ENCODE measurements around the gene LGR4. TPM values are rescaled to one million over a fixed set of nuclear protein-coding genes. Genes with fewer than 3 reads are reported as not detected.
"Not testable (repeated sequence)": the region's sequence is repeated elsewhere in the genome, so short reads cannot be mapped to it uniquely, and the experiment has no call there.

Gene LGR4
- total RNA-seq, 1 donor: 56.1 TPM

DNA sequence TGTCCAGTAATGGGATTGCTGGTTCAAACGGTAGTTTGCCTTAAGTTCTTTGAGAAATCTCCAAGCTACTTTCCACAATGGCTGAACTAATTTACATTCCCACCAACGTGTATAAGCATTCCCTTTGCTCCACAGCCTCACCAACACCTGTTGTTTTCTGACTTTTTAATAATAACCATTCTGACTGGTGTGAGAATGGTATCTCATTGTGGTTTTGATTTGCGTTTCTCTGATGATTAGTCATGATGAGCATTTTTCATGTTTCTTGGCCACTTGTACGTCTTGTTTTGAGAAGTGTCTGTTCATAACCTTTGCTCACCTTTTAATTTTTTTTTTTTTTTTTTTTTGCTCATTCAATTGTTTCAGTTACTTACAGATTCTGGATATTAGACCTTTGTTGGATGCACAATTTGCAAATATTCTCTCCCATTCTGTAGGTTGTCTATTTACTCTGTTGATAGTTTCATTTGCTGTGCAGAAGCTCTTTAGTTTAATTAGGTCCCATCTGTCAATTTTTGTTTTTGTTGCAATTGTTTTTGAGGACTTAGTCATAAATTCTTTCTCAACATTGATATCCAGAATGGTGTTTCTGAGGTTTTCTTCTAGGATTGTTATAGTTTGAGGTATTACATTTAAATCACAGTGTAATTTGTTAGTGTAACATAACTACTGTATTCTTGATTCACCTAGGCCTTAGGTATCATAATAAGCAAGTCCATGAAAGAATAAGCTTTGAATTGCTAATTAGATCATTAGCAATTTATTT, 142.5 kb downstream of the LGR4 start:
- no peak overlapping the region for H2AFZ ChIP-seq (ENCODE audit: low read length)
- no peaks in the 10 kb centered on the region for H3K27me3 ChIP-seq (ENCODE audit: insufficient read depth, low read length)
- no peaks in the 10 kb centered on the region for H3K9me3 ChIP-seq (ENCODE audit: low read depth, low read length)
- H3K4me1 ChIP-seq (ENCODE audit: insufficient read depth, low read length): peaks cover 11% of the 10 kb centered on the region
- no peaks in the 10 kb centered on the region for H3K36me3 ChIP-seq (ENCODE audit: insufficient read depth, low read length)
- TF ChIP-seq, protein P1, sequence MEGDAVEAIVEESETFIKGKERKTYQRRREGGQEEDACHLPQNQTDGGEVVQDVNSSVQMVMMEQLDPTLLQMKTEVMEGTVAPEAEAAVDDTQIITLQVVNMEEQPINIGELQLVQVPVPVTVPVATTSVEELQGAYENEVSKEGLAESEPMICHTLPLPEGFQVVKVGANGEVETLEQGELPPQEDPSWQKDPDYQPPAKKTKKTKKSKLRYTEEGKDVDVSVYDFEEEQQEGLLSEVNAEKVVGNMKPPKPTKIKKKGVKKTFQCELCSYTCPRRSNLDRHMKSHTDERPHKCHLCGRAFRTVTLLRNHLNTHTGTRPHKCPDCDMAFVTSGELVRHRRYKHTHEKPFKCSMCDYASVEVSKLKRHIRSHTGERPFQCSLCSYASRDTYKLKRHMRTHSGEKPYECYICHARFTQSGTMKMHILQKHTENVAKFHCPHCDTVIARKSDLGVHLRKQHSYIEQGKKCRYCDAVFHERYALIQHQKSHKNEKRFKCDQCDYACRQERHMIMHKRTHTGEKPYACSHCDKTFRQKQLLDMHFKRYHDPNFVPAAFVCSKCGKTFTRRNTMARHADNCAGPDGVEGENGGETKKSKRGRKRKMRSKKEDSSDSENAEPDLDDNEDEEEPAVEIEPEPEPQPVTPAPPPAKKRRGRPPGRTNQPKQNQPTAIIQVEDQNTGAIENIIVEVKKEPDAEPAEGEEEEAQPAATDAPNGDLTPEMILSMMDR (IDR thresholded peaks at IDR 0.05; ENCODE audit: extremely low read depth, low read depth, low read length): no peak
- no peak overlapping the region for H3K27ac ChIP-seq (ENCODE audit: low read depth, low read length)
- no peaks in the 10 kb centered on the region for H3K79me2 ChIP-seq (ENCODE audit: insufficient read depth, low read length)
- no peak overlapping the region for H3K4me2 ChIP-seq (ENCODE audit: insufficient read depth, low read length)
- DNase-seq (ENCODE audit: insufficient read length, low spot score, missing footprints): no peak
- no peaks in the 10 kb centered on the region for H4K20me1 ChIP-seq (ENCODE audit: insufficient read depth, low read length)
- H3K4me3 ChIP-seq (ENCODE audit: insufficient read depth, low read length): no peak overlapping the region

DNA sequence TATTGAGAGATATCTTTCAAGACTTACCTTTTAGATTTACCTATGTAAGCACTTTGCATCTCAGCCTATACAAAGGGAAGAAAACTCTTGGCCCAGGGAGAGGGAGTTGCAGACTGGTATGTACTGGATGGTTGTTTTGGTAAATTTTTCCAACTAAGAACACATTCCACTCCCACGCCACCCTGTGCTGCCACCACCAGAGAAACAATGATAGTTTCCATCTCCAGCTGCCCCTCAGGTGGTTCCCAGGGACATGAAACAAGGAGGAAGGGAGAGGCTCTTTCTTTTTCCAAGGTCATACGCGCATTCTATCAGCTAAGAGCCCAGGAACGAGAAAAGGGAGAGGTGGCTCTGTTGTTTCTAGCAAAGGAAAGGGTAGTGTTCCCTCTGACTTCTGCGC, 144.0 kb downstream of the LGR4 start:
- Histone ChIP-seq H3K4me2 (ENCODE audit: insufficient read depth, low read length) (no peak overlapping the region), H3K27ac (ENCODE audit: low read depth, low read length) (no peak overlapping the region), H3K27me3 (ENCODE audit: insufficient read depth, low read length) (no peaks in the 10 kb centered on the region), H3K4me3 (ENCODE audit: insufficient read depth, low read length) (no peak overlapping the region), H3K9me3 (ENCODE audit: low read depth, low read length) (no peaks in the 10 kb centered on the region), H4K20me1 (ENCODE audit: insufficient read depth, low read length) (no peaks in the 10 kb centered on the region), H3K79me2 (ENCODE audit: insufficient read depth, low read length) (no peaks in the 10 kb centered on the region), H3K36me3 (ENCODE audit: insufficient read depth, low read length) (no peaks in the 10 kb centered on the region), H2AFZ (ENCODE audit: low read length) (no peak overlapping the region), H3K4me1 (ENCODE audit: insufficient read depth, low read length) (peaks cover 11% of the 10 kb centered on the region)
- peak; percentile 10 for DNase-seq (ENCODE audit: insufficient read length, low spot score, missing footprints)
- TF ChIP-seq, protein P1 (IDR thresholded peaks at IDR 0.05; ENCODE audit: extremely low read depth, low read depth, low read length): no peak

DNA sequence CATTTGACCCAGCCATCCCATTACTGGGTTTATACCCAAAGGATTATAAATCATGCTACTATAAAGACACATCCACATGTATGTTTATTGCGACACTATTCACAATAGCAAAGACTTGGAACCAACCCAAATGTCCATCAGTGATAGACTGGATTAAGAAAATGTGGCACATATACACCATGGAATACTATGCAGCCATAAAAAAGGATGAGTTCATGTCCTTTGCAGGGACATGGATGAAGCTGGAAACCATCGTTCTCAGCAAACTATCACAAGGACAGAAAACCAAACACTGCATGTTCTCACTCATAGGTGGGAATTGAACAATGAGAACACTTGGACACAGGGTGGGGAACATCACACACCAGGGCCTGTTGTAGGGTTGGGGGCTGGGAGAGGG, 145.5 kb downstream of the LGR4 start:
- H3K36me3 ChIP-seq (ENCODE audit: insufficient read depth, low read length); H3K79me2 ChIP-seq (ENCODE audit: insufficient read depth, low read length): not testable (repeated sequence)

DNA sequence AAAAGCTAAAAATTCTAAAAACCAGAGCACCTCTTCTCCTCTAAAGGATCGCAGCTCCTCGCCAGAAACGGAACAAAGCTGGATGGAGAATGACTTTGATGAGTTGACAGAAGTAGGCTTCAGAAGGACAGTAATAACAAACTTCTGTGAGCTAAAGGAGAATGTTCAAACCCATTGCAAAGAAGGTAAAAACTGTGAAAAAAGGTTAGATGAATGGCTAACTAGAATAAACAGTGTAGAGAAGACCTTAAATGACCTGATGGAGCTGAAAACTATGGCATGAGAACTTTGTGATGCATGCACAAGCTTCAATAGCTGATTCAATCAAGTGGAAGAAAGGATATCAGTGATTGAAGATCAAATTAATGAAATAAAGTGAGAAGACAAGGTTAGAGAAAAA, 150.4 kb downstream of the LGR4 start:
- H3K4me1 ChIP-seq (ENCODE audit: insufficient read depth, low read length): peaks cover 29% of the 10 kb centered on the region
- not testable (repeated sequence) for H3K4me3 ChIP-seq (ENCODE audit: insufficient read depth, low read length); H3K79me2 ChIP-seq (ENCODE audit: insufficient read depth, low read length); H3K27ac ChIP-seq (ENCODE audit: low read depth, low read length); H2AFZ ChIP-seq (ENCODE audit: low read length); H4K20me1 ChIP-seq (ENCODE audit: insufficient read depth, low read length); H3K9me3 ChIP-seq (ENCODE audit: low read depth, low read length); H3K27me3 ChIP-seq (ENCODE audit: insufficient read depth, low read length); H3K36me3 ChIP-seq (ENCODE audit: insufficient read depth, low read length); H3K4me2 ChIP-seq (ENCODE audit: insufficient read depth, low read length); DNase-seq (ENCODE audit: insufficient read length, low spot score, missing footprints)

More for the DNA sequence above, 145.5 kb downstream of the LGR4 start:
- not testable (repeated sequence) for H3K27me3 ChIP-seq (ENCODE audit: insufficient read depth, low read length); H3K4me1 ChIP-seq (ENCODE audit: insufficient read depth, low read length); H3K9me3 ChIP-seq (ENCODE audit: low read depth, low read length); H4K20me1 ChIP-seq (ENCODE audit: insufficient read depth, low read length); H3K4me3 ChIP-seq (ENCODE audit: insufficient read depth, low read length); DNase-seq (ENCODE audit: insufficient read length, low spot score, missing footprints); H3K4me2 ChIP-seq (ENCODE audit: insufficient read depth, low read length); H3K27ac ChIP-seq (ENCODE audit: low read depth, low read length); H2AFZ ChIP-seq (ENCODE audit: low read length)

DNA sequence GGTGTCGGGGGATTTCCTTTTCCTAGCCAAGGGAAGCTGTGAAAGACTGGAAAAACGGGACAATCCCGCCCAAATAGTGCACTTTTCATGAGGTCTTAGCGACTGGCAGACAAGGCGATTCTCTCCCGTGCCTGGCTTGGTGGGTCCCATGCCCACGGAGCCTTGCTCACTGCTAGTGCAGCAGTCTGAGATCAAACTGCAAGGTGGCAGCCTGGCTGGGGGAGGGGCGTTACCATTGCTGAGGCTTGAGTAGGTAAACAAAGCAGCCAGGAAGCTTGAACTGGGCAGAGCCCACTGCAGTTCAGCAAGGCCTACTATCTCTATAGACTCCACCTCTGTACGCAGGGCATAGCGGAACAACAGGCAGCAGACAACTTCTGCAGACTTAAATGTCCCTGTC, 151.2 kb downstream of the LGR4 start:
- H3K4me3 ChIP-seq (ENCODE audit: insufficient read depth, low read length); H3K4me2 ChIP-seq (ENCODE audit: insufficient read depth, low read length); H3K27ac ChIP-seq (ENCODE audit: low read depth, low read length); H2AFZ ChIP-seq (ENCODE audit: low read length); DNase-seq (ENCODE audit: insufficient read length, low spot score, missing footprints); H3K79me2 ChIP-seq (ENCODE audit: insufficient read depth, low read length); H3K36me3 ChIP-seq (ENCODE audit: insufficient read depth, low read length); H3K27me3 ChIP-seq (ENCODE audit: insufficient read depth, low read length); H3K9me3 ChIP-seq (ENCODE audit: low read depth, low read length); H4K20me1 ChIP-seq (ENCODE audit: insufficient read depth, low read length): not testable (repeated sequence)
- peaks cover 34% of the 10 kb centered on the region for H3K4me1 ChIP-seq (ENCODE audit: insufficient read depth, low read length)
